ENCODE measurements around the gene COL24A1. TPM values are rescaled to one million over a fixed set of nuclear protein-coding genes. Genes with fewer than 3 reads are reported as not detected.

The COL24A1 gene
- total and polyA plus RNA-seq, 2 donors (not counting 1 experiment from before 2014, with no cell fraction given), result not detected

GRCh38 chr1:85862456-85862855, 294.1 kb downstream of the COL24A1 start:
- TF ChIP-seq CTCF (IDR thresholded peaks at IDR 0.05) (no peak), EZH2 (IDR thresholded peaks at IDR 0.05; ENCODE audit: borderline replicate concordance, insufficient read depth, low read depth, low read length, poor library complexity, severe bottlenecking) (no peak)
- no peaks in the 10 kb centered on the region for H3K9me3 Mint-ChIP-seq (ENCODE audit: insufficient read depth)
- POLR2A ChIA-PET, result no interaction called here
- no peaks in the 10 kb centered on the region for H3K9me3 ChIP-seq (ENCODE audit: control extremely low read depth in 1 of 3, control insufficient read depth in 2 of 3, insufficient read depth in 1 of 3, low read length in 2 of 3)
- H3K4me1 Mint-ChIP-seq, result no peaks in the 10 kb centered on the region
- H3K27ac ChIP-seq (ENCODE audit: low read length in 2 of 2), result no peak overlapping the region
- no peak overlapping the region for H3K4me3 Mint-ChIP-seq
- WGBS (ENCODE audit: insufficient coverage), result no CpG with 5 or more reads among the region's 1 CpG
- no peak overlapping the region for H2AFZ ChIP-seq (ENCODE audit: insufficient read depth, low read depth, low read length, poor library complexity, severe bottlenecking)
- no peak overlapping the region for H3K4me3 ChIP-seq (ENCODE audit: control extremely low read depth in 1 of 5, extremely low read depth in 1 of 5, insufficient read depth in 1 of 5, low read depth in 2 of 5, low read length in 4 of 5)
- no peaks in the 10 kb centered on the region for H3K79me2 ChIP-seq (ENCODE audit: control insufficient read depth, insufficient read depth, low read length)
- no peaks in the 10 kb centered on the region for H3K27me3 Mint-ChIP-seq
- H3K27me3 ChIP-seq (replicated peaks in 1 of 4; ENCODE audit: control extremely low read depth in 1 of 4, control insufficient read depth in 3 of 4, insufficient read depth in 4 of 4, low read length in 3 of 4), result no peaks in the 10 kb centered on the region
- intact Hi-C loops (cut with micrococcal nuclease), result no loop called here
- H3K36me3 ChIP-seq (replicated peaks in 1 of 2; ENCODE audit: control extremely low read depth in 1 of 2, control insufficient read depth in 1 of 2, extremely low read depth in 1 of 2, insufficient read depth in 2 of 2, low read length in 1 of 2), result no peaks in the 10 kb centered on the region
- ATAC-seq (ENCODE audit: low read depth) (no peak), DNase-seq (no peak)
- no peak overlapping the region for H3K4me2 ChIP-seq (replicated peaks; ENCODE audit: low read depth, low read length, poor library complexity, severe bottlenecking)
- no peaks in the 10 kb centered on the region for H4K20me1 ChIP-seq (ENCODE audit: control insufficient read depth, insufficient read depth, low read length, poor library complexity, severe bottlenecking)
- CTCF ChIA-PET, result no interaction called here
- H3K4me1 ChIP-seq (ENCODE audit: control insufficient read depth in 2 of 2, insufficient read depth in 2 of 2, low read length in 2 of 2), result no peaks in the 10 kb centered on the region
- H3K9ac ChIP-seq (ENCODE audit: low read length), result no peak overlapping the region
- no peak overlapping the region for H3K27ac Mint-ChIP-seq

- ChIA-PET CTCF (no interaction called here), POLR2A (no interaction called here)
- H3K4me3 ChIP-seq (ENCODE audit: control extremely low read depth in 1 of 5, extremely low read depth in 1 of 5, insufficient read depth in 1 of 5, low read depth in 2 of 5, low read length in 4 of 5), result no peak overlapping the region
- TF ChIP-seq CTCF (IDR thresholded peaks at IDR 0.05) (no peak), EZH2 (IDR thresholded peaks at IDR 0.05; ENCODE audit: borderline replicate concordance, insufficient read depth, low read depth, low read length, poor library complexity, severe bottlenecking) (no peak)
- Mint-ChIP-seq H3K4me3 (no peak overlapping the region), H3K9me3 (ENCODE audit: insufficient read depth) (no peaks in the 10 kb centered on the region), H3K4me1 (no peaks in the 10 kb centered on the region), H3K27me3 (no peaks in the 10 kb centered on the region), H3K27ac (no peak overlapping the region)
- H2AFZ ChIP-seq (ENCODE audit: insufficient read depth, low read depth, low read length, poor library complexity, severe bottlenecking), result no peak overlapping the region
- H3K27ac ChIP-seq (ENCODE audit: low read length in 2 of 2), result no peak overlapping the region
- intact Hi-C loops (cut with micrococcal nuclease), result no loop called here
- H3K9ac ChIP-seq (ENCODE audit: low read length), result no peak overlapping the region
- H3K36me3 ChIP-seq (replicated peaks in 1 of 2; ENCODE audit: control extremely low read depth in 1 of 2, control insufficient read depth in 1 of 2, extremely low read depth in 1 of 2, insufficient read depth in 2 of 2, low read length in 1 of 2), result no peaks in the 10 kb centered on the region
- no peaks in the 10 kb centered on the region for H3K9me3 ChIP-seq (ENCODE audit: control extremely low read depth in 1 of 3, control insufficient read depth in 2 of 3, insufficient read depth in 1 of 3, low read length in 2 of 3)
- H4K20me1 ChIP-seq (ENCODE audit: control insufficient read depth, insufficient read depth, low read length, poor library complexity, severe bottlenecking), result no peaks in the 10 kb centered on the region
- ATAC-seq (ENCODE audit: low read depth) (no peak), DNase-seq (no peak)
- no peaks in the 10 kb centered on the region for H3K79me2 ChIP-seq (ENCODE audit: control insufficient read depth, insufficient read depth, low read length)
- H3K27me3 ChIP-seq (replicated peaks in 1 of 4; ENCODE audit: control extremely low read depth in 1 of 4, control insufficient read depth in 3 of 4, insufficient read depth in 4 of 4, low read length in 3 of 4), result no peaks in the 10 kb centered on the region
- no peaks in the 10 kb centered on the region for H3K4me1 ChIP-seq (ENCODE audit: control insufficient read depth in 2 of 2, insufficient read depth in 2 of 2, low read length in 2 of 2)
- H3K4me2 ChIP-seq (replicated peaks; ENCODE audit: low read depth, low read length, poor library complexity, severe bottlenecking), result no peak overlapping the region
Measured at GRCh38 chr1:85857991-85858390, 298.6 kb downstream of the COL24A1 start.
